Activated T-helper 1 cell treated with Interleukin-2 at 50 U/mL for 16 hours (primary cell): Measurements from ENCODE around the gene MAL.

Experiments
- DNase-seq: peaks from one replicate; pipeline ENCODE4 v3.0.0-alpha.2; 2020; ENCODE audit warnings: low read depth

The MAL gene

DNA sequence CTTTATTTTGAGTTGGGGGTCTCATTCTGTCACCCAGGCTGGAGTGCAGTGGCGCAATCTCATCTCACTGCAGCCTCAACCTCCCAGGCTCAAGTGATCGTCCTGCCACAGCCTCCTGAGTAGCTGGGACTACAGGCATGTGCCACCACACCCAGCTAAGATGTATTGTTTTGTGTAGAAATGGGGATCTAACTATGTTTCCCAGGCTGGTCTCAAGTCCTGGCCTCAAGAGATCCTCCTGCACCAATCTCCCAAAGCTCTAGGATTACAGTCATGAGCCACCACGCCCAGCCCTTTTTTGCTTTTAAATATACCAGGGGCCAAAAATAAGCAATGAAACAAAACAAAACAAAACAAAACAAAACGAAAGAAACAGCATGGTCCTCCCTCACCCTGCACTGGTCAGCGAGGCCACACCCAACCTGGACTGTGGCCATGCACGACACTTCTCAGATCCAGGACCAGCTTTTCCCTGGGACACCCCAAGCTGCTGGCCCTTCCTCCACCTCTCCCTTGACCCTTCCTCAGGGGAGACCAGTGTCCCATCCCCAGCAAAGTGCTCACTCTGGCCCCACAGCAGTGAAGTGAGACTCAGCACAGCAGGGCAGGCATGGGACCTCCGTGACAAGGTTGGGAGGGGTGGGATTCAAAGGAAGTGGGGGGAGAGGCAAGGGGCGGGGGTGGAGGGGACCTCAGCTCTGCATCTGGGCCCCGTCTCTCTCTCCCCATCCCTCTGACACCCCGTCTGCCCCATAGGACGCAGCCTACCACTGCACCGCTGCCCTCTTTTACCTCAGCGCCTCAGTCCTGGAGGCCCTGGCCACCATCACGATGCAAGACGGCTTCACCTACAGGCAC, 23.5 kb downstream of the MAL start:
- DNase-seq, result no peak

GRCh38 chr2:95049683-95049955, 24.1 kb downstream of the MAL start:
- no peak for DNase-seq

- DNase-seq, result no peak
Measured at GRCh38 chr2:95049961-95050360, 24.5 kb downstream of the MAL start.

- no peak for DNase-seq
Measured at GRCh38 chr2:95050385-95051300, 25.1 kb downstream of the MAL start.

DNA sequence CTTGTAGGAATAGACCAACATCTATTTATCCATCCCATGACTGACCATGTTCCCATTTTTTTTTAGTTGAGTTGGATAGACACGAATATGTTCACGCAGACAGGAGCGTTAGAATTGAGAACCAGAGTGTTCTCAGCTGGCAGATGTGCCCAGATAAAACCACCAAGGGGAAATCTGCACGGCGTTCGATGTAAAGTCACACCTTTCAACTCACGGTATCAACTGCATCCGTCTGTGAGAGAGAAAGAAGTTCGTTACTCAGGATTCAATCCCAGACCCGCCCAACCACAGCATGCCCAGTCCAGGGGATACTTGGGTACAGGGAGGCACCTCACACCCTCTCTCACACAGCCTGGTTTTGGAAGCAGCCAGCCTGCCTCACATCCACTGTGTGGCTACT, 26.1 kb downstream of the MAL start:
- DNase-seq, result no peak

GRCh38 chr2:95052307-95052706, 26.8 kb downstream of the MAL start:
- DNase-seq, result no peak

DNA sequence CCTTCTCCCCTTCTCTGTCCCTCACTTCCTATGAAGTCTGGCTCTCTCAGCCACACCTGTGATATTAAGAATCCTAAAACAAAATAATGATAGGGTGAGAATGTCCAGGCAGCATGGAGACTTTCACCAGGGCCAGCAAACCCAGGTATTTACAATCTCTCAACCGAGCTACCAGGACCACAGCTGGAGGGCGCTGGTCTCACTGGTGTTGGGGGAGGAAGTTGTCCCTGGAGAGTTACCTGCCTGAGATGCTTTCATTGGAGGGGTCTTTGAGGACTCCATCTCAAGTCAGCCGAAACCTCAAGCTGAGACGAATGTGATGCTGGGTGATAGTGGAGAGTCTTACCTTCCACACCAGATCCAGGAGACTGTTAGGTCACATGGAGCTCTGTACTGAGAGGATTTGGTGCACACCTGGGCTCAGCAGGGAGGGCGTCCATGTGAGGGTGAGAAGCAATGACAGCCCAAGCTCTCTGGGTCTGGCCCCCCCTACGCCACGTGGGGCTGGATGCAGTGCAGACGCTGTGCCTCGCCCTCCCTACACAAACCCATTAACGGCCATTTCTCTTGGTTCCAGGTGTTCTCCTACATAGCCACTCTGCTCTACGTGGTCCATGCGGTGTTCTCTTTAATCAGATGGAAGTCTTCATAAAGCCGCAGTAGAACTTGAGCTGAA, 27.4 kb downstream of the MAL start:
- DNase-seq, result no peak

- DNase-seq, result no peak
Measured at GRCh38 chr2:95053543-95053942, 28.0 kb downstream of the MAL start.

- no peak for DNase-seq
Measured at GRCh38 chr2:95054016-95054415, 28.5 kb downstream of the MAL start.

DNA sequence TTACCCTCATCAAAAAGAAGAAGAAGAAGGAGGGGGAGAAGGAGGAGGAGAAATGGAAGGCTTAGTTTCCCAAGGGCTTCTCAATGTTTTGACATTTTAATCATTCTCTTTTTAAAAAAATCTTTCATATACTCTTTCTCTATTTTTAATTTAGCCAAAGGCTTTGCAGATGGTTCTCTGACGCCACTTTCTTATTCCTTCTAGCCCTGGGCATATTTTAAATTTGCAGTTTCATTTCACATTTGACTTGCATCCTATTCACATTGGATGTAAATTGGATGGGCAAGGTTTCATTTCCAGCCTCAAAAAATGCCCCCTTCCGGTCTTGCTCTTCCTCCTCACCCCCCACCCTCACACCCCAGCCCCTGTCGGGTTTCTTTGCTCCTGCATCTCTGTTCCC, 29.8 kb downstream of the MAL start:
- no peak for DNase-seq

GRCh38 chr2:95056044-95056443, 30.5 kb downstream of the MAL start:
- no peak for DNase-seq

GRCh38 chr2:95056461-95057459, 31.3 kb downstream of the MAL start:
- DNase-seq, result no peak

DNA sequence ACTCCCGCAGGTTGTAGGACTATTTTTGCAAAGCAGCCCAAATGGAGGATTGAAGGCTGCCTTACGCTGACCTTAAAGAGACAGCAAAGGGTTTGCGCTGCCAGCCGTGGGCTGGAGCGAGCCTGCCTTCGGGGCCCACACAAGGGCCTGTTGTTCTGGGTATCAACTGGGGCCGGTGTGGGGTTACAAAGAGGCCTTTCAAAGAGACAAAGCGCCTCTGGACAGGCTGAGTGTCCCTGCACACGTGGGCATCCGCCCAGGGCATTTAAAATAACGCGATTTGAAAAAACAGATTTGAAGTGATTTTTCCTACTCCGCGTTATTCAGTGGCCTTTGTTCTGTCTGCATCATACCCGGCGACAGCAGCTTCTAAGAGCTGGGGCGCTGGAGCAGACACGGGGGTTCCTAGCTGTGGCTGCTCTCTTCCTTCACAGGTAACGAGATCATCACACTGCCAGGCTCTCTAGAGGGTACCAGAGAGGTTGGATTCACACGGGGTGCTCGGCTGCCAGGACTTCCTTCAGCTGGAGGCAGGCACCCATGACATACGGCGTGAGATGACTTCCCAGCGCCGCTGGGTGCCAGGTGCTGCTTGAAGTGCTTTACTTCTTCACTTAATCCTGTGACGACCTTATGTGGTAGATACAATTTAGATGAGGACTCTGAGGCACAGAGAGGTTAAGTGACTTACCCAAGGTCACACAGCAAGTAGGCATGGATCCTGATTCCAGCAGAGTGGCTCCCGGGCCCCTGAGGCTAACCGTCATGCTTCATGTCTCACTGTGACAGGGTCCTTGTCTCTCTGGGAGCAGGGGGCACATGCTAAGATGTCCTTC, 32.2 kb downstream of the MAL start:
- no peak for DNase-seq

GRCh38 chr2:95058466-95058988, 33.0 kb downstream of the MAL start:
- DNase-seq, result no peak

DNA sequence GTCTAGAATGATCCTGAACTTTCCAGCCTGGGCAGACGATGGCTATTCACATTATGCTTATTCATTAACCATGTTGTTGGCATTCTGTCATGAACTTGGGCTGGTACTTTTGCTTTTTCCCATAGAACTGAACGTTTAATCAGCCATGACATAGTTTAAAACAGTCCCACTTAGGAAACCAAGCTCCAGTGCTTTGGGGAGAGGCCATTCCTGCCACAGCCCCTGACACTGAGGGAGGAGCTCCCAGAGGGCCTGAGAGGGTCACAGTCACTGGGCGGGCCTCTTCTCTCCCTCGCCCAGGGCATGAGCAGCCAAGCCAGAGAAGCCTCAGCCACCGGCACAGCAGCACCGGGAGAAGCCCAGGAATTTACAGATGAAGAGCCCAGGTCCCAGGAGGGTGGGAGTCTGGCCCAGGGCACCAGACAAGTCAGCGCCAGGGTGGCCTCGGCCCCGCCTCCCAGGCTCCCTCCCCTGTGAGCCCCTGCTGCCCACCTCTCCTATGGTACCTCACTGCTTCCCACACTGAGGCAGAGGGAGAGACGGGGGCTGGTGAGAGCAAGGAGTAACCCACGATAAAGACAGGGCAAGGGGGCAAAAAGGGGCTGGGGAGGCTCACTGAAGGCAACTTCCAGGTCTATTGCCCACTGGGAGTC, 33.6 kb downstream of the MAL start:
- DNase-seq, result no peak

GRCh38 chr2:95059656-95060370, 34.3 kb downstream of the MAL start:
- no peak for DNase-seq

- no peak for DNase-seq
Measured at GRCh38 chr2:95060446-95061118, 35.1 kb downstream of the MAL start.

GRCh38 chr2:95061119-95061512, 35.6 kb downstream of the MAL start:
- DNase-seq, result no peak
